ENCODE results near the gene HHAT.

The HHAT gene

DNA sequence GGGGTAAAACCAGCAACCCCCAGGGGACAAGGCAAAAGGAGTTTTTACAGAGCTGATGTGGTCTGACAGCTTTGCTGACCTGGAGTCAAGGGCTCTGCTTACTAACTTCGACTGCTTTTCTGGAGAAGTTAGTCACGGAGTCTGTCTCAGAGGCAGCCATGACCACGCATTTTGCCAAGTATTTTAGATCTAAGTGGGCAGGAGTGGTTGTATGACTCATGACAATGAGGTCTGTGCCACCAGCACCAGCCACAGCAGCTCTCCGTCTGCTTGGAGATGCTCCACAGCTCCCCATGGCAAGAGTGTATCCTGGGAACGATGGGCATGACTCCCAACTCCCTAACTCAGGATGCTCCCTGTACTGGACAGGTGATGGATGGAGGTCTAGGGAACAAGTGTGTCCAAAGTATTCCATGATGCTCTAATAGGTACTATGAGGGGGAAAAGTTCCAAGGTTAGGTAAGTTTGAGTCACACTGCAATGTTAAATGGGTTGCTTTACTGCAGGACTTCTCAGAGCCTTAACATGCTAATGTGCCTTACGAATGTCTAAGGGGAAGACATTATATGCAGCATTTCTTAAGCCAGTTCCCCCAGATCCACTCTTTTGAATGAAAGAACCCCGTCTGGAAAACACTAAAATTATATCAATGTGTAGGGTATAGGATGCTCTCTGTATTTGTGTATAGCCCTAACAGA lies 359.0 kb downstream of the HHAT start:
- no peak overlapping the region for H3K4me2 ChIP-seq (ENCODE audit: insufficient read depth, low read length)
- no peak overlapping the region for H3K27ac ChIP-seq (ENCODE audit: low read length)
- no peaks in the 10 kb centered on the region for H3K36me3 ChIP-seq (ENCODE audit: insufficient read depth, low read length)
- no peaks in the 10 kb centered on the region for H3K4me1 ChIP-seq (ENCODE audit: insufficient read depth, low read length)
- ATAC-seq (ENCODE audit: insufficient read depth, low read depth) (no peak), DNase-seq (no peak)
- no peaks in the 10 kb centered on the region for H3K27me3 ChIP-seq (ENCODE audit: insufficient read depth, low read length, poor library complexity)
- H3K79me2 ChIP-seq (ENCODE audit: insufficient read depth, low read length): no peaks in the 10 kb centered on the region
- no peak overlapping the region for H3K9ac ChIP-seq (ENCODE audit: low read depth, low read length)
- no peak overlapping the region for H3K4me3 ChIP-seq (ENCODE audit: low read depth in 1 of 2, low read length in 2 of 2)
- no peaks in the 10 kb centered on the region for H3K9me3 ChIP-seq (ENCODE audit: insufficient read depth, low read length, severe bottlenecking)
- no peaks in the 10 kb centered on the region for H4K20me1 ChIP-seq (ENCODE audit: insufficient read depth, low read length)
- no peak for TF ChIP-seq EZH2 (IDR thresholded peaks at IDR 0.05; ENCODE audit: borderline replicate concordance, low read depth, low read length, severe bottlenecking)
- TF ChIP-seq, protein P1, sequence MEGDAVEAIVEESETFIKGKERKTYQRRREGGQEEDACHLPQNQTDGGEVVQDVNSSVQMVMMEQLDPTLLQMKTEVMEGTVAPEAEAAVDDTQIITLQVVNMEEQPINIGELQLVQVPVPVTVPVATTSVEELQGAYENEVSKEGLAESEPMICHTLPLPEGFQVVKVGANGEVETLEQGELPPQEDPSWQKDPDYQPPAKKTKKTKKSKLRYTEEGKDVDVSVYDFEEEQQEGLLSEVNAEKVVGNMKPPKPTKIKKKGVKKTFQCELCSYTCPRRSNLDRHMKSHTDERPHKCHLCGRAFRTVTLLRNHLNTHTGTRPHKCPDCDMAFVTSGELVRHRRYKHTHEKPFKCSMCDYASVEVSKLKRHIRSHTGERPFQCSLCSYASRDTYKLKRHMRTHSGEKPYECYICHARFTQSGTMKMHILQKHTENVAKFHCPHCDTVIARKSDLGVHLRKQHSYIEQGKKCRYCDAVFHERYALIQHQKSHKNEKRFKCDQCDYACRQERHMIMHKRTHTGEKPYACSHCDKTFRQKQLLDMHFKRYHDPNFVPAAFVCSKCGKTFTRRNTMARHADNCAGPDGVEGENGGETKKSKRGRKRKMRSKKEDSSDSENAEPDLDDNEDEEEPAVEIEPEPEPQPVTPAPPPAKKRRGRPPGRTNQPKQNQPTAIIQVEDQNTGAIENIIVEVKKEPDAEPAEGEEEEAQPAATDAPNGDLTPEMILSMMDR (IDR thresholded peaks at IDR 0.05; ENCODE audit: borderline replicate concordance, extremely low read depth, low read length, poor library complexity, severe bottlenecking): no peak
- no peak overlapping the region for H2AFZ ChIP-seq (ENCODE audit: low read depth, low read length)

- TF ChIP-seq, protein P1 (IDR thresholded peaks at IDR 0.05; ENCODE audit: borderline replicate concordance, extremely low read depth, low read length, poor library complexity, severe bottlenecking): no peak
- no peak for TF ChIP-seq EZH2 (IDR thresholded peaks at IDR 0.05; ENCODE audit: borderline replicate concordance, low read depth, low read length, severe bottlenecking)
- H3K9ac ChIP-seq (ENCODE audit: low read depth, low read length): no peak overlapping the region
- no peaks in the 10 kb centered on the region for H3K9me3 ChIP-seq (ENCODE audit: insufficient read depth, low read length, severe bottlenecking)
- no peaks in the 10 kb centered on the region for H4K20me1 ChIP-seq (ENCODE audit: insufficient read depth, low read length)
- no peaks in the 10 kb centered on the region for H3K4me1 ChIP-seq (ENCODE audit: insufficient read depth, low read length)
- H3K79me2 ChIP-seq (ENCODE audit: insufficient read depth, low read length): no peaks in the 10 kb centered on the region
- no peak overlapping the region for H3K27ac ChIP-seq (ENCODE audit: low read length)
- DNase-seq (no peak), ATAC-seq (ENCODE audit: insufficient read depth, low read depth) (no peak)
- no peak overlapping the region for H2AFZ ChIP-seq (ENCODE audit: low read depth, low read length)
- no peak overlapping the region for H3K4me2 ChIP-seq (ENCODE audit: insufficient read depth, low read length)
- no peaks in the 10 kb centered on the region for H3K27me3 ChIP-seq (ENCODE audit: insufficient read depth, low read length, poor library complexity)
- no peaks in the 10 kb centered on the region for H3K36me3 ChIP-seq (ENCODE audit: insufficient read depth, low read length)
- H3K4me3 ChIP-seq (ENCODE audit: low read depth in 1 of 2, low read length in 2 of 2): no peak overlapping the region
These were observed 360.0 kb downstream of the HHAT start for GRCh38 chr1:210688512-210689234.

DNA sequence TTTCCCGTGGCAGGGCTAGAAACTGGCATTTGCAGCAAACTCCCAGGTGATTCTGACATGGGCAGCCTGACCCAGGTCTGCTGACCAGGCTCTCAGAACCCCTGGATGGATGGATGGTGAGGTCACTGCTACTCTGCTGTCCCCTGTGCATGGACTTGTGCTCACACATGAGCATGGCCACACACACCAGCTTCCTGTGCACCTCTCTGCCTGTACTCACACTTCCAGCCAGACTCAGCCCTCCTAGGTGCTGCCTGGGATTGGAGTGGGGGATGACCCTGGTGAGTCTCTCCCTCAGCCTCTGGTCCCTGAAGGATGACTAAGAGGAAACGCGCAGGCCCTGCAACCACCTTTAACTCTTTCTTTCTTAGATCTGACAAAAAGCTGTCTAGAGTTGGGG lies 361.1 kb downstream of the HHAT start:
- Histone ChIP-seq H2AFZ (ENCODE audit: low read depth, low read length) (no peak overlapping the region), H3K4me1 (ENCODE audit: insufficient read depth, low read length) (no peaks in the 10 kb centered on the region), H3K27me3 (ENCODE audit: insufficient read depth, low read length, poor library complexity) (no peaks in the 10 kb centered on the region), H3K4me3 (ENCODE audit: low read depth in 1 of 2, low read length in 2 of 2) (no peak overlapping the region), H3K4me2 (ENCODE audit: insufficient read depth, low read length) (no peak overlapping the region), H3K9ac (ENCODE audit: low read depth, low read length) (no peak overlapping the region), H3K79me2 (ENCODE audit: insufficient read depth, low read length) (no peaks in the 10 kb centered on the region), H3K36me3 (ENCODE audit: insufficient read depth, low read length) (no peaks in the 10 kb centered on the region), H4K20me1 (ENCODE audit: insufficient read depth, low read length) (no peaks in the 10 kb centered on the region), H3K27ac (ENCODE audit: low read length) (no peak overlapping the region), H3K9me3 (ENCODE audit: insufficient read depth, low read length, severe bottlenecking) (no peaks in the 10 kb centered on the region)
- ATAC-seq (ENCODE audit: insufficient read depth, low read depth): no peak
- TF ChIP-seq, protein P1 (IDR thresholded peaks at IDR 0.05; ENCODE audit: borderline replicate concordance, extremely low read depth, low read length, poor library complexity, severe bottlenecking): no peak
- no peak for TF ChIP-seq EZH2 (IDR thresholded peaks at IDR 0.05; ENCODE audit: borderline replicate concordance, low read depth, low read length, severe bottlenecking)
- no peak for DNase-seq
